GM19372 (cell line): Measurements from ENCODE around the gene KLHL17.
"Not testable (repeated sequence)": the region's sequence is repeated elsewhere in the genome, so short reads cannot be mapped to it uniquely, and the experiment has no call there.

ENCODE experiments used
- ATAC-seq: cut with Tn5 transposase; IDR thresholded peaks from one replicate; pipeline ENCODE4 v1.9.1; 2021; ENCODE audit warnings: mild to moderate bottlenecking, low read depth, moderate library complexity; ENCODE audit not compliant: unreplicated experiment

KLHL17 gene

GRCh38 chr1:996851-997712, 36.7 kb downstream of the KLHL17 start:
- ATAC-seq = no peak

GRCh38 chr1:997713-997992, 37.3 kb downstream of the KLHL17 start:
- no peak for ATAC-seq

- no peak for ATAC-seq
These were observed 37.8 kb downstream of the KLHL17 start for GRCh38 chr1:997993-998744.

- no peak for ATAC-seq
These were observed 38.3 kb downstream of the KLHL17 start for GRCh38 chr1:998745-998994.

GRCh38 chr1:998995-999724, 38.8 kb downstream of the KLHL17 start:
- no peak for ATAC-seq

GRCh38 chr1:999725-1000356, 39.5 kb downstream of the KLHL17 start, which contains the start of gene HES4:
HES4 (minus strand) TSS chr1:1000097; CDS start chr1:999973, 124 bp downstream.
- ATAC-seq = no peak

- ATAC-seq = no peak
These were observed 40.1 kb downstream of the KLHL17 start for GRCh38 chr1:1000357-1001056.

GRCh38 chr1:1001057-1001783, 40.8 kb downstream of the KLHL17 start:
- ATAC-seq = no peak

GRCh38 chr1:1003618-1004419, 43.4 kb downstream of the KLHL17 start:
- ATAC-seq = no peak

GRCh38 chr1:1004420-1004779, 44.0 kb downstream of the KLHL17 start:
- no peak for ATAC-seq

GRCh38 chr1:1004780-1005697, 44.7 kb downstream of the KLHL17 start:
- ATAC-seq = no peak

- no peak for ATAC-seq
These were observed 45.5 kb downstream of the KLHL17 start for GRCh38 chr1:1005774-1006304.

GRCh38 chr1:1006305-1007159, 46.1 kb downstream of the KLHL17 start:
- no peak for ATAC-seq

GRCh38 chr1:1010131-1010530, 49.7 kb downstream of the KLHL17 start:
- not testable (repeated sequence) for ATAC-seq

- ATAC-seq = no peak
These were observed 51.1 kb downstream of the KLHL17 start for GRCh38 chr1:1011396-1011949.

GRCh38 chr1:1012736-1013104, 52.3 kb downstream of the KLHL17 start:
- ATAC-seq = not testable (repeated sequence)
